ENCODE measurements around the gene IFI27L2.

Gene IFI27L2

GRCh38 chr14:94163796-94164195, 34.4 kb upstream of the IFI27L2 start:
- no peak for TF ChIP-seq REST (IDR thresholded peaks at IDR 0.05; ENCODE audit: insufficient read depth in 1 of 2, low read depth in 2 of 2, low read length in 2 of 2)
- TF ChIP-seq POLR2AphosphoS5 (IDR thresholded peaks at IDR 0.05; ENCODE audit: low read depth, low read length): no peak
- no peak for TF ChIP-seq FOXP2 (optimal IDR thresholded peaks at IDR 0.05; ENCODE audit: borderline replicate concordance, extremely low read depth, extremely low read length, insufficient read depth)
- no peak for TF ChIP-seq TAF1 (IDR thresholded peaks at IDR 0.05; ENCODE audit: borderline replicate concordance, insufficient read depth, low read length)
- no peak for TF ChIP-seq SIN3A (IDR thresholded peaks at IDR 0.05; ENCODE audit: borderline replicate concordance, insufficient read depth, low read length)

- TF ChIP-seq SIN3A (IDR thresholded peaks at IDR 0.05; ENCODE audit: borderline replicate concordance, insufficient read depth, low read length) (no peak), TAF1 (IDR thresholded peaks at IDR 0.05; ENCODE audit: borderline replicate concordance, insufficient read depth, low read length) (no peak), POLR2AphosphoS5 (IDR thresholded peaks at IDR 0.05; ENCODE audit: low read depth, low read length) (no peak), FOXP2 (optimal IDR thresholded peaks at IDR 0.05; ENCODE audit: borderline replicate concordance, extremely low read depth, extremely low read length, insufficient read depth) (no peak), REST (IDR thresholded peaks at IDR 0.05; ENCODE audit: insufficient read depth in 1 of 2, low read depth in 2 of 2, low read length in 2 of 2) (no peak)
These were observed 33.1 kb upstream of the IFI27L2 start for GRCh38 chr14:94162466-94162865.

GRCh38 chr14:94161981-94162380, 32.6 kb upstream of the IFI27L2 start:
- TF ChIP-seq REST (IDR thresholded peaks at IDR 0.05; ENCODE audit: insufficient read depth in 1 of 2, low read depth in 2 of 2, low read length in 2 of 2) (no peak), FOXP2 (optimal IDR thresholded peaks at IDR 0.05; ENCODE audit: borderline replicate concordance, extremely low read depth, extremely low read length, insufficient read depth) (no peak), POLR2AphosphoS5 (IDR thresholded peaks at IDR 0.05; ENCODE audit: low read depth, low read length) (no peak), TAF1 (IDR thresholded peaks at IDR 0.05; ENCODE audit: borderline replicate concordance, insufficient read depth, low read length) (no peak), SIN3A (IDR thresholded peaks at IDR 0.05; ENCODE audit: borderline replicate concordance, insufficient read depth, low read length) (no peak)

GRCh38 chr14:94161058-94161457, 31.7 kb upstream of the IFI27L2 start:
- TF ChIP-seq TAF1 (IDR thresholded peaks at IDR 0.05; ENCODE audit: borderline replicate concordance, insufficient read depth, low read length) (no peak), REST (IDR thresholded peaks at IDR 0.05; ENCODE audit: insufficient read depth in 1 of 2, low read depth in 2 of 2, low read length in 2 of 2) (no peak), POLR2AphosphoS5 (IDR thresholded peaks at IDR 0.05; ENCODE audit: low read depth, low read length) (no peak)

GRCh38 chr14:94158239-94158883, 29.0 kb upstream of the IFI27L2 start:
- TF ChIP-seq SIN3A (IDR thresholded peaks at IDR 0.05; ENCODE audit: borderline replicate concordance, insufficient read depth, low read length) (no peak), TAF1 (IDR thresholded peaks at IDR 0.05; ENCODE audit: borderline replicate concordance, insufficient read depth, low read length) (no peak), FOXP2 (optimal IDR thresholded peaks at IDR 0.05; ENCODE audit: borderline replicate concordance, extremely low read depth, extremely low read length, insufficient read depth) (no peak), POLR2AphosphoS5 (IDR thresholded peaks at IDR 0.05; ENCODE audit: low read depth, low read length) (no peak), REST (IDR thresholded peaks at IDR 0.05; ENCODE audit: insufficient read depth in 1 of 2, low read depth in 2 of 2, low read length in 2 of 2) (no peak)
